ENCODE measurements around the gene TLX3.
A peak's percentile ranks its signal among the peaks of the same experiment; 100 is the strongest.

TLX3 gene

DNA sequence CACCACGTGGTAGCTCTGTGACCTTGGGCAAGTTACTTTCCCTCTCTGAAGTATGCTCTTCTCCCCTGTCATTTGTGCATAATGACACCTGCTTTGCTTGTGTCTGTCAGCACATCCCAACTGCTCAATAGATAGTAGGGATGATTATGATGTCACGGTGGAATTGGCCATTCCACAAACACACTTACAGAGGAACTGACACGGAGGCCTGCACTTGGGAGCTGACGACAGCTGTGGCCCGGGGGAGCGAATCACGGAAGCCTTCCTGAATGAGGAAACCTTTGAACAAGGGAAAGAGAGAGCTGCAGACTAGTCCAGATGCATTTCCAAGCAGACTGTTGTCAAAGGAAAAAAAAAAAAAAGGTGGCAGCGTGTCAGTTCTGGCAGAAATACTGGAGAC, 21.0 kb downstream of the TLX3 start:
- Histone ChIP-seq H3K4me3 (ENCODE audit: extremely low read depth, insufficient read depth, low read length, poor library complexity, severe bottlenecking) (no peak overlapping the region), H3K4me1 (ENCODE audit: control insufficient read depth, insufficient read depth, low read length, poor library complexity, severe bottlenecking) (no peaks in the 10 kb centered on the region), H3K27ac (ENCODE audit: low read depth, low read length, severe bottlenecking) (no peak overlapping the region), H3K9me3 (ENCODE audit: control insufficient read depth, low read length) (no peaks in the 10 kb centered on the region), H3K36me3 (ENCODE audit: control insufficient read depth, insufficient read depth, low read length) (no peaks in the 10 kb centered on the region)
- WGBS, 2 experiments (ENCODE audit: insufficient coverage in 2 of 2), result 80 to 87% methylated on average over 4 to 5 of the region's 8 CpGs

DNA sequence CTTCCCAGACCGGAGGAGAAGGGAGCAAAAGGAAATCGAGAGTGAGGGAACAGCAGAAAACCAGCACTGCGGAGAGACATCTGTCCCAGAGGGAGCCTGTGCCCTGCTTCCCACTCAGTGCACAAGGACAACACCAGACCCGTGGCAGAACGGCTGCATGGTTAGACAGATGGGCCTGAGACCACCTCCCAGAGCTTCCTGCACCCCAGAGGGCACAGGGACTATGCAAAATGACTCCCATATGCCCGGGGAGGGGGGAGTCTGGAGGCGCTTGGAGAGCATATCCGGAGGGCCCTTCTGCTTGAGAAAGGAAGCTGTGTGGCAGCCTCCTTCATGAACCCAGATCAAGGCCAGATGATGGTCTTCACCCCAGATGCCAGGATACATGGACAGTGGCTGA, 26.6 kb downstream of the TLX3 start:
- Histone ChIP-seq H3K36me3 (ENCODE audit: control insufficient read depth, insufficient read depth, low read length) (no peaks in the 10 kb centered on the region), H3K9me3 (ENCODE audit: control insufficient read depth, low read length) (no peaks in the 10 kb centered on the region), H3K27ac (ENCODE audit: low read depth, low read length, severe bottlenecking) (no peak overlapping the region), H3K4me3 (ENCODE audit: extremely low read depth, insufficient read depth, low read length, poor library complexity, severe bottlenecking) (no peak overlapping the region), H3K4me1 (ENCODE audit: control insufficient read depth, insufficient read depth, low read length, poor library complexity, severe bottlenecking) (no peaks in the 10 kb centered on the region)
- WGBS, 2 experiments (ENCODE audit: insufficient coverage in 2 of 2), result 73 to 79% methylated on average over 6 to 7 of the region's 8 CpGs

DNA sequence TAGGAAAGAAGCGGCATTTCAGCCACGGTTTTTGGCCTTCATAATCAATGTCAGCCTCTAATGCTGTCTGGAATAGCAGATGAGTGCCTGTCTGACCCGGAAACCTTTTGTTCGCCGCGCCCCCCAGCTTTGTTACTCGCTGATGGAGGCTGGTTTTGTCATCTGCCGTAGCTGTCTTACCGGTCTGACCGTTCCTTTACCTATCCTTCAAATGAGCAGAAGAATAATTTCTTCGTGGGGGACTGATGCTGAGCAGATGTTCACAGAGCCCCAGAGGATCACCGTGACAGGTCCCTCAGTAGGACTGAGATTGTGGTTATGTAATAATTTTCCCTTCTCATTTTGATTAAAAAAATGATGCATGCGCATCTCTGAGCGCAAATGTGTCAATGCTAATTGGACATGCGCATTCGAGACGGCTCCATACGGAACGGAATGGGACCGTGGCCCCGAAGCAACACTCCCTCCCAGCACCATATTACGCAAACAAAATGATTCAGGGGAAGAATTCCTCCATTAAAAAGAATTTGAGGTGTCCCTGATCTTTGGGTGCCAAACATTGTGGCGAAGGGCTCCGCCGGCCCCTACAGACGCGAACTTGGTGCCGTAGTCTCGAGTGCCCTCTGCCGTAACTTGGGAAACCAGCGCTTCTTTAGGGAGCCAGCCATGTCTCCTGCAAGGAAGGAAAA, 27.6 kb downstream of the TLX3 start:
- no peaks in the 10 kb centered on the region for H3K9me3 ChIP-seq (ENCODE audit: control insufficient read depth, low read length)
- H3K4me1 ChIP-seq (ENCODE audit: control insufficient read depth, insufficient read depth, low read length, poor library complexity, severe bottlenecking), result no peaks in the 10 kb centered on the region
- 36 to 48% methylated on average over 27 to 28 of the region's 31 CpGs for WGBS, 2 experiments (ENCODE audit: insufficient coverage in 2 of 2)
- H3K36me3 ChIP-seq (ENCODE audit: control insufficient read depth, insufficient read depth, low read length), result no peaks in the 10 kb centered on the region
- no peak overlapping the region for H3K27ac ChIP-seq (ENCODE audit: low read depth, low read length, severe bottlenecking)
- H3K4me3 ChIP-seq (ENCODE audit: extremely low read depth, insufficient read depth, low read length, poor library complexity, severe bottlenecking), result peak overlapping the region; percentile 21

DNA sequence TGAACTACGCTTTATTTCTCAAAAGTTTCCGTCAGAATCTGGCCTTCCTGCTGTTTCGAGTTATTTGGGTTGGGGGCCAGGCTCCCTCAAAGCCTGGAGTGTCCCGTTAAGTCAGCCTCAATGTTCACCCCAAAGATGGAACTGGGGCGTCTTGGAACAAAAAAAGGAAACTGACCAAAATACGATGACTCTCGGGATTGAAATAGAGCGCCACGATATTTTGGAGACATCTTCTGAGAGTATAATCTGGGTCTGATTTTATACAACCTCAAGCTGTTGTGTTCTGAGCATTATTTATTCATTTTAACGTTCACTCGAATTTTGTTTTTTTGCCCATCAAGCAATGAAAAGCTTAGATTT, 28.1 kb downstream of the TLX3 start:
- 48 to 61% methylated on average over 9 to 10 of the region's 11 CpGs for WGBS, 2 experiments (ENCODE audit: insufficient coverage in 2 of 2)
- H3K4me3 ChIP-seq (ENCODE audit: extremely low read depth, insufficient read depth, low read length, poor library complexity, severe bottlenecking), result peak overlapping the region; percentile 21

DNA sequence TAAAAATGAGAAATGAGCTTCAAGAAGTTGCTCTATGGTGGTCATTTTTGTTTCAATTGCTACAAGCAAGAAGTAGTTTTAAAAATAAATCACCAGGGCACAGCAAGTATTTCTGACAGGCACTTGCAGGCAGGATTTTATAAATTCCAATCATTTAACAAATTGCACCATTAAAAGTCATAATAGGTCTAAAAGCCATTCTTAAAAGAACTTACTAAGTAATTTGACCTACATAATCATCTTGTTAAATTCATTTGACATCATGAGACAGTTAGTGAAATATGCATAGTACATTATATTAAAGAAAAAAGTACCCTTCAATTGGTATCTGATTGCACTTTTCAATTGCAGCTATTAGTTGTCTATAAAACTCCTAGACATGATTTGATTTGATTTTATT, 31.0 kb downstream of the TLX3 start:
- Histone ChIP-seq H3K4me3 (ENCODE audit: extremely low read depth, insufficient read depth, low read length, poor library complexity, severe bottlenecking) (no peak overlapping the region), H3K27ac (ENCODE audit: low read depth, low read length, severe bottlenecking) (no peak overlapping the region), H3K4me1 (ENCODE audit: control insufficient read depth, insufficient read depth, low read length, poor library complexity, severe bottlenecking) (no peaks in the 10 kb centered on the region), H3K9me3 (ENCODE audit: control insufficient read depth, low read length) (no peaks in the 10 kb centered on the region), H3K36me3 (ENCODE audit: control insufficient read depth, insufficient read depth, low read length) (no peaks in the 10 kb centered on the region)

More for the DNA sequence above, 28.1 kb downstream of the TLX3 start:
- Histone ChIP-seq H3K27ac (ENCODE audit: low read depth, low read length, severe bottlenecking) (no peak overlapping the region), H3K4me1 (ENCODE audit: control insufficient read depth, insufficient read depth, low read length, poor library complexity, severe bottlenecking) (no peaks in the 10 kb centered on the region), H3K36me3 (ENCODE audit: control insufficient read depth, insufficient read depth, low read length) (no peaks in the 10 kb centered on the region), H3K9me3 (ENCODE audit: control insufficient read depth, low read length) (no peaks in the 10 kb centered on the region)

DNA sequence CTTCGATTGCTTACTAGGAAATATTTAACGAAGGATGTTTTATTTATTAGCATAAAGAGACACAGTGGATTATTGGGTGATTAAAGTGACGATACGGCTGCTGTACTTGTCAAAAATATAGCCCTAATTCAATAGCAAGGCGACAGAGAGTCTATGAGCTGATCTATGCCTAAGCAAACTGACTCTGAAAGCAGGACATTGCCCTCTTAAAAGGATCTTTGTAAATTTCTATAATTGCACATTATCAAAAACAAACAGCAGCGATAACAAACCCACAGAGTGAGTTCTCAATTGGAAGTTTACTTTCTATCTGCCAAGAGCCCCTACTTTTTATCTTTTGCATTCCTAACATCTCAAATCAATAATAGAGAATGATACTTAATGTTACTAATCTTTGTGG, 31.4 kb downstream of the TLX3 start:
- WGBS, 2 experiments (ENCODE audit: insufficient coverage in 2 of 2), result 63 to 75% methylated on average over 1 to 2 of the region's 6 CpGs
- no peaks in the 10 kb centered on the region for H3K36me3 ChIP-seq (ENCODE audit: control insufficient read depth, insufficient read depth, low read length)
- H3K27ac ChIP-seq (ENCODE audit: low read depth, low read length, severe bottlenecking), result no peak overlapping the region
- no peaks in the 10 kb centered on the region for H3K9me3 ChIP-seq (ENCODE audit: control insufficient read depth, low read length)
- H3K4me3 ChIP-seq (ENCODE audit: extremely low read depth, insufficient read depth, low read length, poor library complexity, severe bottlenecking), result no peak overlapping the region
- no peaks in the 10 kb centered on the region for H3K4me1 ChIP-seq (ENCODE audit: control insufficient read depth, insufficient read depth, low read length, poor library complexity, severe bottlenecking)

DNA sequence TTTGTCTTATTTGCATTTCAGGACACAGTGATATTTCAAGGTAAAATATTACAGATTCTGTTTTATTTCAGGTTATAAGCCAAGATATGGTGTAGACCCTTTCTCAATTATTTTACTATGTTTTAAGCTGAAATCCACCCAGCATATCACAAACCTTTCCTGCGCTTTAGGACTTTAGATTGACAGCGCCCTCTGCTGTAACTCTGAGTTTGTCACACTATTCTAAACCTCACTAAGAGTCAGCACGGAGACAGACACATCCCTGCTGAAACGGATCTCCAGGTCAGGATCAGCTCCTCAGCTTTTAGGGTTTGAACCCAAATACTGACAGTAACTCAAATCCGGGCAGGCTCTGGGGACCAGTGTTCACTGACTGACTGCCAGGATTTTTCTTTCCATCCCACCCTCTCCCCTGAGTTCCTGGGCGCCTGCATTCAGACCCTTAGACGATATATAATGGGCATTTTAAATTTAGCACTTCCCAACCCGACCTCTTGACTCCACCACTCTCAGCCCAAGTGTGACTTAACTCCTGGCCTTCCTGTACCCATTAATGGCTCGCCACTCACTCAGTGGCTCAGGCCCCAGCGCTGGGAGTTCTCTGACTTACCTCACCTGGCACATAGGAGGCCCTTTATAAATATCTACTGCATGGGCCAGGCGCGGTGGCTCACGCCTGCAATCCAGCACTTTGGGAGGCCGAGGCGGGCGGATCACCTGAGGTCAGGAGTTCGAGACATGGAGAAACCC, 33.5 kb downstream of the TLX3 start:
- no peak overlapping the region for H3K27ac ChIP-seq (ENCODE audit: low read depth, low read length, severe bottlenecking)
- no peaks in the 10 kb centered on the region for H3K9me3 ChIP-seq (ENCODE audit: control insufficient read depth, low read length)
- H3K36me3 ChIP-seq (ENCODE audit: control insufficient read depth, insufficient read depth, low read length), result no peaks in the 10 kb centered on the region
- 55 to 65% methylated on average over 16 to 17 of the region's 17 CpGs for WGBS, 2 experiments (ENCODE audit: insufficient coverage in 2 of 2)
- no peak overlapping the region for H3K4me3 ChIP-seq (ENCODE audit: extremely low read depth, insufficient read depth, low read length, poor library complexity, severe bottlenecking)
- H3K4me1 ChIP-seq (ENCODE audit: control insufficient read depth, insufficient read depth, low read length, poor library complexity, severe bottlenecking), result no peaks in the 10 kb centered on the region

DNA sequence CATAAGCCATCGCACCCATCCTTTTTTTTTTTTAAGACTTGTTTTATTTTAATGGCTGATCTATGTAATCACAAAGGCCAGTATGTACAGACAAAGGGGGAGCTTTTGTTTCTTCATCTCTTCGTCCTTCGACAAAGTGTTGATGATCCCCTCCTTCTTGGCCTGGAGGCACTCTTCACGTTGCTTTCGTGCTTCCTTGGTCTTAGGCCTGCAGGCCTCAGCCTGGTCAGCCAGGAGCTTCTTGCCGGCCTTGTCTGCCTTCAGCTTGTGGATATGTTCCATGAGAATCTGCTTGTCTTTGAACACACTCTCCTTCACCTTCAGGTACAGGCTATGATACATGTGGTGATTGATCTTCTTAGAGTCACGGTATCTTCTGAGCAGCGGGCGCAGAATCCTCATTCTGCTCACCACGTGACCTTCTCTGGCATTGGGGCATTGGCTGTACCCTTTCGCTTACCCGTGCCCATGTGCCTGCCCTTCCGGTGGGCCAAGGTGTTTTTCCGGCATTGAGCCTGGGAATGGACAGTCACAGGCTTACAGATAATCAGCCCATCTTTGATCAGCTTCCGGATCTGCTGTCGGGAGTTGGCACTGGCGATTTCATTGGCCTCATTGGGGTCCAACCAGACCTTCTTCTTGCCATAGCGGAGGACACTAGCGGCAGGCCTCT, 36.0 kb downstream of the TLX3 start:
- H3K4me1 ChIP-seq (ENCODE audit: control insufficient read depth, insufficient read depth, low read length, poor library complexity, severe bottlenecking), result no peaks in the 10 kb centered on the region
- no peak overlapping the region for H3K27ac ChIP-seq (ENCODE audit: low read depth, low read length, severe bottlenecking)
- H3K36me3 ChIP-seq (ENCODE audit: control insufficient read depth, insufficient read depth, low read length), result no peaks in the 10 kb centered on the region
- 92 to 95% methylated on average over 15 to 17 of the region's 19 CpGs for WGBS, 2 experiments (ENCODE audit: insufficient coverage in 2 of 2)
- no peak overlapping the region for H3K4me3 ChIP-seq (ENCODE audit: extremely low read depth, insufficient read depth, low read length, poor library complexity, severe bottlenecking)
- H3K9me3 ChIP-seq (ENCODE audit: control insufficient read depth, low read length), result no peaks in the 10 kb centered on the region

DNA sequence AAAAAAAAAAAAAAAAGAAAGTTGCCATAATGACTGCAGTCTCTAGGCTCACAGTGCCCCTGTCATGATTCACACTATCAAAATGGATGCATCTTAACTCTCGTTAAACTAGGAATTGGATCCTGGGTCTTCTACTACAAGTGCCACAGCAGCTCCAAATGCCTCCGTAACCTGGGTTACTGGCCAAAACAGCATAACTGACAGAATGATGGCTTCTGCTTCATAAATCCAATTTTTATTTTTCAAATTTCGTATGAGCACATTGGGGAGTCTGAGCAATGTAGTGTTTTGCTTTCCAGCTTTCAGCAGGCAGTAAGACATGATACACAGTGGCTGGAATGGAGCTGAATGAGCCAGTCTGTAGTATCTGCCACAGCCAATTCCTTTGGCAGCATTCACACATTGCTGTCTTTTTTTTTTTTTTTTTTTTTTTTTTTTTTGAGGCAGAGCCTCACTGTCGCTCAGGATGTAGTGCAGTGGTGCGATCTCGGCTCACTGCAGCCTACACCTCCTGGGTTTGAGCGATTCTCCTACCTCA, 42.6 kb downstream of the TLX3 start:
- Histone ChIP-seq H3K36me3 (ENCODE audit: control insufficient read depth, insufficient read depth, low read length) (no peaks in the 10 kb centered on the region), H3K27ac (ENCODE audit: low read depth, low read length, severe bottlenecking) (no peak overlapping the region), H3K4me3 (ENCODE audit: extremely low read depth, insufficient read depth, low read length, poor library complexity, severe bottlenecking) (no peak overlapping the region), H3K4me1 (ENCODE audit: control insufficient read depth, insufficient read depth, low read length, poor library complexity, severe bottlenecking) (no peaks in the 10 kb centered on the region), H3K9me3 (ENCODE audit: control insufficient read depth, low read length) (no peaks in the 10 kb centered on the region)
- 78 to 100% methylated on average over 2 to 7 of the region's 7 CpGs for WGBS, 2 experiments (ENCODE audit: insufficient coverage in 2 of 2)

DNA sequence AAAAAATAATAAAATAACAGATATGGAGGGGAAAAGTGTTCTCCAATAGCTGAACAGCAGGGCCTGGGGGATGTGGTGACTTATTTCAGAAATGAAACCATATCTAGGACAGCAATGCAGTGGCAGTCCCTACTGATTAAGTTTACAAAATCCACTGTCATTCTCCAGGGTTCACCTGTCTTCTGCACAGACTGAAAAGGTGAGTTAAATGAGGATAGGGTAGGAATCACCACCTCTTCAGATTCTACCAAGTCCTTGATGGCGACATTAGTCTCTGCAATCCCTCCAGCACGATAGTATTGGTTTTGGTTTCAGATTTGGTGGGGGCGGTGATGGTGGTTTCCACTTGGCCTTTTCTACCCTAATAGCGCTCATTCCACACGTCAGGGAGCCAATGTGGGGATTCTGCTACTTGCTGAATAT, 46.3 kb downstream of the TLX3 start:
- Histone ChIP-seq H3K9me3 (ENCODE audit: control insufficient read depth, low read length) (no peaks in the 10 kb centered on the region), H3K4me1 (ENCODE audit: control insufficient read depth, insufficient read depth, low read length, poor library complexity, severe bottlenecking) (no peaks in the 10 kb centered on the region), H3K36me3 (ENCODE audit: control insufficient read depth, insufficient read depth, low read length) (no peaks in the 10 kb centered on the region), H3K4me3 (ENCODE audit: extremely low read depth, insufficient read depth, low read length, poor library complexity, severe bottlenecking) (no peak overlapping the region), H3K27ac (ENCODE audit: low read depth, low read length, severe bottlenecking) (no peak overlapping the region)
- 100% methylated on average over 1 of the region's 5 CpGs; no CpG with 5 or more reads in 1 of the 2 experiments for WGBS, 2 experiments (ENCODE audit: insufficient coverage in 2 of 2)
